ENCODE data around the gene NEMP1. TPM values are rescaled to one million over a fixed set of nuclear protein-coding genes. Genes with fewer than 3 reads are reported as not detected.

The NEMP1 gene
- polyA plus RNA-seq, 12 donors, result 15.0 to 150 (median 22.3) TPM

DNA sequence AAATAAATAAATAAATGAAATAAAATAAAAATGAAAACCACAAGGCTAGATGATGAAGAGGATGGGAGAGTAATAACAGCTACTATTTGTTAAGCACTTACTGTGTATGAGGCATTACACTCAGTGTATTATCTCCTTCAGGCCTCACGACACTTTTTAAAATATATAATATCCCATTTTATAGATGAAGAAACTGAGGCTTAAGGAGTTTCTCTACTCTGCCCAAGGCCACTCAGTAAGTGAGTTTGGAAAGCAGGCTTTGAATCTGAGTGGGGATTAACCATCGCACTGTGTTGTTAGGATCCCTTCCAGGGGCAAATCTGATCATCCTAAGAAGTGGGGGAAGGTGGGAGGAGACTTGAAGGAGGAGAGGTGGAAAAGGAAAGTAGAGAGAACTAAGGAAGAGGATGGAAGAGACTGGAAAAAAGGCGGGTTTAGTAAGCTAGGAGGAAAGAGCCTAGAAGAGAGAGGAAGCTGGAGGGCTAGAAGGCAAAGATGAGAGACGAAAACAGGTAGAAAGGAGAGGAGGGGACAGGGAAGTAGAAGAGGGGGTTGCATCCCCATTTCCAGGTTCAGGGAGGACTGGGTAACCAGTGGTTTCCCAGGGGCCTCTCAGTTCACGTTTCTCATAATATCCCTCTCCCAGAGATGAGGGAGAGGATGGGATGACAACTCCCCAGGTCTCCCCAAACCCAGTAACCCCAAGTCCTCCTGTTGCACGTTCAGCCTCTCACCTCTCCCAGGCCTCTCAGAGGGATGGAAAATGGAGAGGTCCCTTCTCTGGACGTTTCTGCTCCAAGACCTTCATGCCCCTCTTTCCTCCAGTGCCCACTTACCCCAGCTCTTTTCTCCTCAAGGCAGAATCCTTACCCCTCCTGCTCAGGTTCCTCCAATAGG lies 30.9 kb upstream of the NEMP1 start:
- DNase-seq, result no peak

DNA sequence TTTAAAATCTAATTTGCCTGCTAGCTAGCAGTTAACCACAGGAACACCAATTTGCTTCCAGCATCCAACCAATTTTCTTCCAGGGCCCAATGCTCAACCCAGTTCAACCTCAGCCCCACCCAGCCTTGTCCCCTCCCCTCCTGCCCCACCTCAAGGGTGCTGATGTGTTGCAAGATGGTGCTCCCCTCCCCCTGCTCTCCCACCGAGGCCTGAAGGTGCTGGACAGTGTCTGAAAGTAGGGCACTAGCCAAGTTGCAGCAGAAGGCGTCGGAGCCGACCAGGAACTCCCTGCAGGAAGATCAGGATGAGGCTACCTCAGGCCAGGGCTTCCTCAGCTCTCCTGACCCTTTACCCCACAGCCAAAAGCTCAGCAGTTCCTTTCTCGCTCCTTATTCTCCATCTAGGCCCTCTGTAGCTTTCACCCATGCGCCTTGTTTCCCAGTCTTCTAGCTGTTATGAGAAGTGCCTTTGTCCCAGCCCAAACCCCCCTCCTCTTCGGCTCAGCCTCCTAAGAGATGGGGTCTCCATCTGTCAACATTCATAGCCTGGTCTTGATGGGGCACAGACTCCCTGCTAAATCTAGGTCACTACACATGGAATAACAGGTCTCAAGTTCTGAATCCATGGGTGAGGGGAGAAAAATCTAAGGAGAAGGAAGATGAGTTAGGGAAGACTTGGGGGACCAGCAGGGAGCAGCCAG lies 29.0 kb upstream of the NEMP1 start:
- no peak for DNase-seq

DNA sequence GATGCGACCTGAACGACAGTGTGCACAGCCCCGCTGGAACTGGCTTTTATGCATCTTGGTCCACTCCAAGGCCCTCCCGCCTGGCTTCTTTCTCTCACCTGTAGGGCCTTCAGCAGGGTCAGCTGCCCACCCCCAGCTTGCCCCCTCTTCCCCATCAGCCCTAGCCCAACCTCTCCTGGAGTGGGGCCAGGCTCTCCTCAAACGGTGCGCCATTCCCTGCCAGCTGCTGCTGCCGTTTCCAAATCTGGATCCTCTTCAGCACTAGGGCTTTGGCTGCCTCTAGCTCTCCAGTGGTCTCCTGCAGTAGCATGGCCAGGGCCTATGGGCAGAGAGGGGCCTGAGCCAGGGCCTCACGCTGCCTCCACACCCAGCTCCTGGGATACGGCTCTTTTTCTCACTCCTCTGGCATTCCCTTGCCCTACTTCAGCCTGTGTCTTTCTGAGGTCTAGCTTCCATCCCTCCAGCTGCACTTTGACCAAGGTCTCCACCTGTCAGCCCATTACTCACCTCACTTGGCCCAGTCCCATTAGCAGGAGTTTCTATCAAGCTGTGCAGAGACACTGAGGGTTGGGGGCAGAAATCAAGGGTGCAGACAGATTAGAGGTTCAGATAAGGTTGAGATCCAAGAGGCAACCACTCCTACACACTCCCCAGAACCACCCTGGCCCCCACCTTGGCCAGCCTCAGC lies 27.6 kb upstream of the NEMP1 start:
- no peak for DNase-seq

DNA sequence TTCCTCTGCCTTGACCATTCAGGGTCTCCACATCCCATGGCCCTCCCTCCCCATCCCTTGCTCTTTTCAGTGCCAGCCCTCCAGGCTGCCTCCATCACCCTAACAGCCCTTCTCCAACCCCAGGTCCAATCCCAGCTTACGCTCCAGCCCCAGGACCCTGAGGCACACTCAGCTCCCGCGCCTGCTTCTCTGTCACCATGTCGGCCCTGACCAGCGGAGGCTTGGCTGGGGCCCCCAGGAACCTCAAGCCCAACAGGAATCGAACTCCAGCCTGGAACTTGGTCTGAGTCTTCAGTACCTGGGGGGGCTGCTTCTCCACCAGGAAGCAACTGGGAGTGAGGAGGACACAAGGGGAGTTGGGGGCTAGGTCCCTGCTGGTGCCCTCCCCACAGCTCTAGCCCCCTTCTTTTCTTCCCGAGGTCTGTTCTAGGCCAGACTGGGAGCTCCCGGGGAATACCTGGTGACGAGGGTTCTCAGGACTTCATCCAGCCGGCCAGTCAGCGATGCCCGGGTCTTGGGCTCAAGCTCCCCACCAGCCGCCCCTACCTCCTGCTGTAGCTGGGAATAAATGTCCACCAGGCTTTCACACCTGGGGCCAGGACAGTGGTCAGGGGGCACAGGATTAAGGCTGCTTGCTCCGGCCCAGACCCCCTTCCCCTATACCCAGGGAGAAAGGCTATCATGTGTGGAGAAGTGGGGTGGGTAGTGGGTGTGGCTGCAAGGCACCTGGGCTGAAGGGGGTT lies 26.6 kb upstream of the NEMP1 start:
- DNase-seq, result no peak

DNA sequence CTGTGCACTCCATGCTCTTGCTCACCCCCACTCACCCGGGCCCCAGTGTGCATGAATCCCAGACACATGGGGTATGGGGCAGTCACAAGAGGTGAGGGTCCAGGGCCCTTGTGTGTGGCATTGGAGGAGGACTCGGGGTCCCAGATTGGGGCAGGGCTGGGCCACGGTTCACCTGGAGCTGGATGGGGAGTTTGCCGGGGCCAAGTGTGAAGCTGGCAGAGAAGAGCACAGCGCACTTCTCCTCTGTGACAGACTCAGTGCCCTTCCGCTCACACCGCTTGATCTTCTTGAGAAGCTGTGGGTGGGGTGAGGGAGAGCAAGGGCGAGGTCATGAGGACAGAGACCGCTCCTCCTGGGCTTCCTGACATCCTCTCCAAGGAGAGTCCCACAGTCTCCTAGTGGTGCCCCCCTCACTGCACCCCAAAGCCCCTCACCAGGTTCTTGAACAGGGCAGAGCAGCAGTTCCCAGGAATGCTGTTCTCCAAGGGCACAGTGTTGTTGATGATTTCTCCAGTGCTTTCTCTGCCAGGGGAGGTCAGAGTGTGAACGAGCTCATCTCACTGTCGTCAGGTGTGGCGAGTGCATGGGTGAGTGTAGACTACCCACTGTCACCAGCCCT lies 25.8 kb upstream of the NEMP1 start:
- no peak for DNase-seq

DNA sequence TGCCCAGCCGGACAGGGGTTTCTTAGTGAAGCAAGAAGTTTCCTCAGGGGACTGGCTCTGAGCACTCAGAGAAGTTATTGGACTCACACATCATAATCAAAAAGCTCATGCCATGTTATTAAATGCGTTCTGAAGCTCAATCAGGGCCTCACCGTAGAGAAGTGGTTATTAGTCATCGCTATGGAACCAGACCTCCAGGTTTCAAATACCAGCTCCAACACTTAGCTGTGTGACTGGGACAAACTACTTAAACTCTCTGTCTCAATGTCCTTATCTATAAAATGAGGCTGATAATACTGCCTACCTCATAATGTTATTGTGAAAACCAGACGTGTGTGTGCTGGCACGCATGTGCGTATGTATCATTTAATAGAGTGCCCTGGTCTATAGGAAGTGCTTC lies 25.3 kb upstream of the NEMP1 start:
- DNase-seq, result no peak

DNA sequence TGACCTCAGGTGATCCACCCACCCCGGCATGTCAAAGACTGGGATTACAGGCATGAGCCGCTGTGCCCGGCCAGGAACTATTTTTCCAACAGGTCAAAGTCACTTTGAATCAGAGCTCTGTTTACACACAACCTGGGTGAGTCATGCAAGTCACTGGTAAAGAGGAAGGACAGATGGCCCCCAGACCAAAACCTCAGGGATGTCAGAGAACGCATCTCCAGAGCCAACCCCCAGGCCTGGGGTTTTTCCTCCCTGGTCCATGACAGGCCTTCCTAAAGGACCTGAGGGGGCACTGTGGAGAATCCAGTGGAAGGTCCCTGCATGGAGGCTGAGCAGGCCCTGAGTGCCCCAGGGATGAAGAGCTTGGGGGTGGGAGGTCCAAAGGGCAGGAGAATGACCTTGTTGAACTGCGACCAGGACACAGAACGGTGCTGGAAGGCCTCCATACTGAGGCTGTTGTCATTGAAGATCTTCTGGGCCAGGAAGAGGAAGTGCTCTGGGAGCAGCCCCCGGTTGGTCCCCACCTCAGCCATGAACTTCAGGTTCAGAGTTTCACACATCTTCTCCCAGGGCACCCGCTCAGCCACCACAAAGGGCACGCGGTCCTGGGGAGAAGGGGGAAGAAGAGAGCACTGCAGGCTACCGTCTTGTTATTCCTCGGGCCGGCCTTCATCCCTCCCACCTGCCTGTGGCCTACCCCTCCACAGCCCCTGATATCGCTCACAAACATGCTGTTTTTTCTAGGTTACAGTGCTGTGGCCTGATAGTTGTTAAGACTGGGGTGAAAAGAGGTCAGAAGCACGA lies 23.5 kb upstream of the NEMP1 start:
- no peak for DNase-seq

DNA sequence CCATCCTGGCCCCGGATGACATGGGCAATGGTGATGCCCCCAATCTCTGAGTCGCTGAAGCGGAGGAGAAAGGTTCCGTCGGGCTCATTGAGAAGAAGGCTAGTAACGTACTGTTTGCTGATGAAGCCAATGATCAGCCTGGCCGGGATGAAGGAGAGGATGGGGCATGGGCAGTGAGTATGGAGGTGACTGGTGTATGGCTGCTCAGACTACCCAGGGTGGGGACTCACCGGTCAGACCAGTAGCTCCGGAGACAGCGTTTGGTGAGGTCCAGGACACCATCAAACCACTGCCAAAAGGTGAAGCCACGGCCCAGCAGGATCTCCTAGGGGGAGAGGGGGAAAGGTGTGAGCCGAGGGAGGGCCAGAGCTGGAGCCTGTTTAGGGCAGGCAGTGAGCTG lies 21.2 kb upstream of the NEMP1 start:
- DNase-seq, result no peak

DNA sequence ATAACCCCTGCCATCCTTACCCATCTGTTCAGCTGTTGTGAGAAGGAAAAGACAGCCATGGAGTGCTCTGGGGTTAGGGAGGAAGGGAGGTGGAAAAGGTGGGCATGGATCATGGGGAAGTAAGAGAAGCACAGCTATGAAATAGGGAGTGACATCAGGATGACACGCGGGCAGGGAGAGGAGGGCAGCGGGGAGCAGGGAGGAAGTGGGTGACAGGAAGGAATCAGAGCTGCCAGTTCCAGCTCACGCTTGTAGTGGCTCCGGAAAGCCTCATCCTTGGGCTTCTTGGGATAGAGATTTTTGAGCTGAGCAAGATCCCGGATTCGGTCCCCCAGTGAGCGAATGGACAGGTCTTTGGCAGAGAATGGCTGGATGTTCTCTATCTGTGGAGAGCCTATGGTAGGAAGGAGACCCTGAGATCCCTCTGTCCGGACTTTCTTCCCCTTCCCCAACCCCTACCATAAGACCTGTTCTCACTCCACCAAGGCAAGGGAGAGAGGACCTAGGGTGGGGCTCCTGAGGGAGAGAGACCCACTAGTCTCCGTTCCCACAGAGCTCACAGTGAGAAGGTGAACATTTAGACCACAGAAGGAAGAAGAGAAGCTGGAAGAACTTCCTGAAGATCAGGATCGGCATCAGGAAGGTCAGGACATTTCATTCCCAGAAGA lies 20.6 kb upstream of the NEMP1 start:
- no peak for DNase-seq

DNA sequence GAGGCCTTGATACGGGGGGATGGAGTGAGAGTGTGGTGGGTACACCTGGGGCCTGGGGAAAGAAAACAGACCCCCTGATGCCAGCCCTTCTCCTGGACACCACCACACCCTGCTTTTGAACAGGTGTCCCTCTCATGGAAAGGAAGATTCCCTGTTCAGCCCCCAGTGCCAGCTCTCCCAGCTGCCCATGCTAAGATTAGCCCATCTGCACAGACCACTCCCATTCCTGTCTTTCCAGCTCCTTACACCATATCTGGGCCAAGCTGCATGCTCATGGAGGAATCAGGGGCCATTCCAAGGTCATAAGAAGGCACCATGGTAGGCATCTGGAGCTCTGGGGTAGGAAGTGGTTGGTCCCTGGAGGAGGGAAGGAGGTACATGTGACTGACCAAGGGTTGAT lies 20.0 kb upstream of the NEMP1 start:
- DNase-seq, result no peak

DNA sequence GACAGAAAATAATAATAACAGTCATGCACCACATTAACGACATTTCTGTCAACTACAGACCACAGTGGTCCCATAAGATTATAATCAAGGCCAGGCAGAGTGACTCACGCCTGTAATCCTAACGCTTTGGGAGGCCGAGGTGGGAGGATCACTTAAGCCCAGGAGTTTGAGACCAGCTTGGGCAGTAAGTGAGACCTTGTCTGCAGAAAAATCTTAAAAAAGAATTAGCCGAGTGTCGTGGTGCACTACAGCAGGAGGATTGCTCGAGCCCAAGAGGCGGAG lies 18.9 kb upstream of the NEMP1 start:
- no peak for DNase-seq

DNA sequence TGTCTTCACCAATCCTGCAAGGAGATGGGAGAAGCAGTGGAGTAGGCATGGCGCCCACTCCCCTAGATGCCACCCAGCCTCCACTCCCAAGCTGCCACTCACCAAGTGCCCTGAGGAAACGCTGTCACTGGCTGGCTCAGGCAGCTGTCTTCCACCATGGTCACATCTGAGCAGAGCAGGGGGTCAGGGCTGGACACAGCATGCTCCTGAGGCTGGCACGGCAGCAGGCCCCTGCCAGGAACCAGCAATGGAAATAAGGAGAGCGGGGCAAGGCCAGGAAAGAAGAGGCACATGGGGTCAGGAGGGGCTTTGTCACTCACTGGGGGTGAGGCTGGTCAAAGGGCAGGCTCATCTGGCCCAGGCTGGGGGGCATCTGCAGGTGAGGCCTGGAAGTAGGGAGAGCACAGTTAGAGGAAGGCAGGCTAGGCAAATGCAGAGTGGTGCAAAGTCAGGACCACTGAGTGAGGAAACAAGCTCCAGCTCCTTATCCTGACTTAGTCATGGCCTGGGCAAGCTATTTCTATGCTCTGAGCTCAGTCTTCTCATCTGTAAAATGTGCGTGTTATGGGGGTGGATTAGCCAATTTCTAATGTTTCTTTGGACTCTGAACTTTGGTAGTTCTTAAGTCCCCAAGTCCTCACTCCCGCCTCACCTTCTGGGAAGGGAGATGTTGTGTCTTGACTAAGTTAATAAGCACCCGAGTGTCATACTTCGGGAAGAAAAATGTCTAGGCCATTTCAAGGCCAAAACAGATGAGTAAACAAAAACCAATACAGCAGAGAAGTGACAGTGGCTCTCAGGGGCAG lies 18.4 kb upstream of the NEMP1 start:
- no peak for DNase-seq

DNA sequence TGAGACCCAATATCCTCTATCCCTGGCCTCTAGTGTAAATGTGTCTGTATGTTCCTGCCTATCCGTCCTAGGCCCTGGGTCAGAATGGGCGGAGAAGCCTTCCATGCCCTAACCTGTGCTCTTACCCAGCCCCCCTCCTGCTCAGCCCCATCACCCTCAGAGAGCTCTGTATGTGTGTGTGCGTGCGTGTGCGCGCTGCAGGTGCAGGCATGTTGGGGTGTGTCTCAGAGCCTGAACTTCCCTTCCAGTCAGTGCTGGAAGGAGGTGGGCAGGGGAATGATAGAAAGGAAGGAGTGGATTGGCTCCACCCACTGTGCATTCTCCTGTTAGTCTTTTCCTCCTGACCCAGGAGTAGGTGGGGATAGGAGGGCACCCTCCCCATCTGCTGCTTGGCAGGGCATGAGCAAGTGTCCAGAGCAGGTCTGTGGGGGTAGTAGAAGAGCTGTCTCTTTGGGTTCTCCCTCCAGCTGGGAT lies 17.5 kb upstream of the NEMP1 start:
- no peak for DNase-seq

DNA sequence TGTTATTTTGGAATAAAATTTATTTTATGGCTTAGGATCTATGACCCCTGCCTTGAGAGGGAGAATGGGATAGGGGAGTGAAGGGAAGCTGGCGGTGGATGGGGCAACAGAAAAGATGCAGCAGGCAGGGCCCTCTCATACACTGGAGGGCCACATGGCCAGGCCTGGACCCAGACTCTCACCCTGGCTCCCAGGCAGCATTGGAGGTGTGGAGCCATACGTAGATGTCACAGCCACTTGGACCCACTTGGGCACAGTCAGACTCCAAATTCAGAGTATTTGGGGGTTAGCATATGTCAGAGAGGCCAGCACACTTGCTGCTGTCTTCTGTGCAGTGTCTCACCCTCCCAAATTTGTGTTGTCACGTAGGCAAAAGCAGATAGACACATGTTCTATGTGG lies 16.8 kb upstream of the NEMP1 start:
- no peak for DNase-seq

DNA sequence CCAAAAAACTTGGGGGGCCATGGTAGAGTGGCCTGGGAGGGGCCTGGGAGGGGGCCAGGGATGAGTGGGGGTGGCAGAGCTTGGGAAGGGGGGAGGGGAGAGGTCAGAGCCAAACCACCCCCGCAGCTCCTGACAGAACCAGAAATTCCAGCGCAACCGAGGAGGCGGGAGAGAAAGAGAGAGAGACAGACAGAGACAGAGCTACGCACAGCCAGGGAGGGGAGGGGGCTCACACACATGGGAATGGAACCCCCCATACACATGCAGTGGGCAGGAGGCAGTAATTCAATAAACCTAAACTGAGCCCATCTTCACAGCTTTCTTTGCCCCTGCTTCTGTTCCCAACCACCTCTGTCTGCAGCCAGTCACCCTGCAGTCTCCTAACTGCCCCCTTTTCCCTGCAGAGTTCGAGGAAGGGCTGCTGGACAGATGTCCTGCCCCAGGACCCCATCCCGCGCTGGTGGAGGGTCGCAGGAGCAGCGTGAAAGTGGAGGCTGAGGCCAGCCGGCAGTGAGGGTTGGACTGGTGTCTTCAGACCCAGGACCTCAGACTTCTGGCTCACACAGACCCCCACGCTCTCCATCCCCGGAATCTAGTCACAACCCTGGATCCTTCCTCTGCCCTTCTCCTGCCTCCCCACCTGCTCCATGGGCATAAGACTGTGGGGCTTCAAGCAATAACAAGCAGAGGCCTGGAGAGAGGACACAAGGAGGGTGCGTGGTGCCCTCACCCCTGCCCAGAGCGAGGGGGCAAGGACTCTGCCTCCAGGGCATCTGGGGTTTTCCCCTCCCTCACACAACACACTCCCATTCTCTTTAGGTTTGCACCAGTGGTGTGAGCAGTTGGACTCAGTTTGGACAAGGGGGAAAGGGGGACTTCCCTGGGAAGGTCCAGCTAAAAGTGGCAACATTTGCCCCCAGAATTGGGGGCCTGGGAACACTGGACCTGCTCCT lies 15.9 kb upstream of the NEMP1 start:
- DNase-seq, result no peak

DNA sequence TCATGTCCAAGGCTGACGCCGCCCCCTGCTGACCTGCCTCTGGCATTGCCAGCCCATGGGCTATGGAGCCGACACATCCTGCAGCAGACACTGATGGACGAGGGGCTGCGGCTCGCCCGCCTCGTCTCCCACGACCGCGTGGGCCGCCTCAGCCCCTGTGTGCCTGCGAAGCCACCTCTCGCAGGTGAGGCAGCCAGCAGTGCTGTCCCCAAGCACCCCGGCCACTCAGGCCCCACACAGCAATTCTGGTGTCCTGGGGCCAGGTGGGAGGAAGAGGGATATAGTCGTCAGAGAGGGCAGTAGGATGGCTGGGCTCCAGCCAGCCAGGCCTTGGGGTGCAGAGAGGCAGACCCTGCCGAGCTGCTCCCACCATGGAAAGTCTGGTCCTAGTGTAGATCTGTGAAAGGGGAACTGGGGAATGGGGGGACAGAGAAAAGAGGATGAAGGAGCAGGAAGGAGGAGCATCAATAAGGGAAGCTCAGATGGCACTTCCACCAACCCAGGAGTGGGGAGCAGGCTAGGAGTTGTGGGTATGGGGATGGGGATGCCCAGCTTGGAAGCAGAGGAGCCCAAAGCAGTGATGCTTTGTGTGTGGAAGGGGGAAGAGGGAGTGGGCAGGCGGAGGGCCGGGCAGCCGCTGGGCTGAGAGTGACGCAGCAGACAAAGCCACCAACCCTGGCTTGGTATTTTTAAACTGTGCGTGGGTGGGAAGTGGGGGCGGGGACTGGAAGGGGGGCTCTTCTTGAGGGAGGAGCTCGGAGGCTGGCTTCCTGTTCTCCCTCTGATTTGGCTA lies 15.0 kb upstream of the NEMP1 start:
- peak; percentile 65 for DNase-seq

DNA sequence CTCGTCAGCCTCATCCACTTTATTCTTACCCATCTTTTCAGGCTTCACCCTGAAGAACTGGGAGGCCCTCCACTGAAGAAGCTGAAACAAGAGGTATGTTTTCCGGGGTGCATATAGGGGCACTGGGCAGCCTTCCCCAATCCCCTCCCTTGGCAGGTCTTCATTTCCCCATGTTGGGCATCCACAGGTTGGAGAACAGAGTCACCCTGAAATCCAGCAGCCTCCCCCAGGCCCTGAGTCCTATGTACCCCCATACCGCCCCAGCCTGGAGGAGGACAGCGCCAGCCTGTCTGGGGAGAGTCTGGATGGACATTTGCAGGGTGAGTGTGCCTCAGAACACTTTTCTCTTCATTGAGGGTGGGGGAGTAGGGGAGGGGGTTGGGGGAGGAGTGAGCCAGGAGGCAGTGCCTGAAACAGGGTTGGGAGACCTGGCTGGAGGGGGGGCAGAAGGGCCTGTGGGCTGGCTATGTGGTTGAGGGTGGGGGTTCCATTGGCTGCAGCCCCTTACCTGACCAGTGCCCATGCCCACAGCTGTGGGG lies 14.4 kb upstream of the NEMP1 start:
- no peak for DNase-seq
